Lower leg skin (tissue), 3 donors: ENCODE data around the gene TADA2A.

Source experiments
- CTCF ChIP-seq, 3 donors: fragments of 450-650 bp; IDR thresholded peaks; one replicate each; pipeline ENCODE4 v1.5.1; 2016; ENCODE audit warnings: antibody characterized with exemption in 3 of 3, mild to moderate bottlenecking in 3 of 3, moderate library complexity in 2 of 3
- POLR2A ChIP-seq, 2 donors: fragments of 450-650 bp; IDR thresholded peaks; one replicate each; pipeline ENCODE4 v1.6.1; 2016 to 2017; ENCODE audit warnings: antibody characterized with exemption in 2 of 2, mild to moderate bottlenecking in 1 of 2, moderate library complexity in 1 of 2

- TF ChIP-seq POLR2A (IDR thresholded peaks at IDR 0.05), result no peak
- TF ChIP-seq CTCF (IDR thresholded peaks at IDR 0.05), result no peak
These were observed 21.2 kb upstream of the TADA2A start for GRCh38 chr17:37385474-37385990.
